Gastroesophageal sphincter (tissue), 4 donors: Measurements from ENCODE around the gene ERAS. TPM values are rescaled to one million over a fixed set of nuclear protein-coding genes. Genes with fewer than 3 reads are reported as not detected.

Source experiments
- ATAC-seq: fragments of 150-250 bp; one replicate; pipeline ENCODE4 v1.9.1; 2016; ENCODE audit warnings: mild to moderate bottlenecking, moderate library complexity
- H3K27ac ChIP-seq, 4 donors: fragments of 200-600 bp; sonication (generic) in 3 of 4; 1 replicate in 3 of 4; 2 replicates in 1 of 4; pipeline ENCODE4 v1.5.1; 2016 to 2019
- H3K27me3 ChIP-seq: fragments of 200-600 bp; sonication (generic); one replicate; pipeline ENCODE4 v1.5.1; 2019
- H3K36me3 ChIP-seq, 2 donors: fragments of 200-600 bp; sonication (generic); one replicate each; pipeline ENCODE4 v1.5.1; 2019; ENCODE audit warnings: control low read depth in 1 of 2
- H3K4me1 ChIP-seq, 3 donors: fragments of 200-600 bp; sonication (generic); 1 replicate in 2 of 3; 2 replicates in 1 of 3; pipeline ENCODE4 v1.5.1; 2016 to 2019; ENCODE audit warnings: control low read depth in 2 of 3
- H3K4me3 ChIP-seq, 2 donors: fragments of 200-600 bp; sonication (generic); one replicate each; pipeline ENCODE4 v1.5.1; 2019; ENCODE audit warnings: mild to moderate bottlenecking in 1 of 2, moderate library complexity in 1 of 2
- H3K9me3 ChIP-seq, 3 donors: fragments of 200-600 bp; sonication (generic); one replicate each; pipeline ENCODE4 v1.5.1; 2017 to 2019; ENCODE audit warnings: control low read depth in 2 of 3
- CTCF ChIP-seq, 4 experiments: fragments of 200-600 bp in 2 of 4; fragments of 450-650 bp in 2 of 4; sonication (generic) in 1 of 4; IDR thresholded peaks; one replicate each; pipeline ENCODE4 v1.5.1; 2017 to 2019; ENCODE audit warnings: antibody characterized with exemption in 4 of 4, mild to moderate bottlenecking in 2 of 4, moderate library complexity in 2 of 4
- EP300 ChIP-seq: sonication (generic); formaldehyde crosslinking; IDR thresholded peaks from one replicate; pipeline ENCODE4 v1.6.1; 2017; ENCODE audit warnings: antibody characterized with exemption, mild to moderate bottlenecking
- POLR2A ChIP-seq, 2 donors: fragments of 450-650 bp; IDR thresholded peaks; one replicate each; pipeline ENCODE4 v1.6.1; 2017; ENCODE audit warnings: antibody characterized with exemption in 2 of 2, mild to moderate bottlenecking in 2 of 2, moderate library complexity in 1 of 2
- POLR2AphosphoS5 ChIP-seq: sonication (generic); formaldehyde crosslinking; IDR thresholded peaks from one replicate; pipeline ENCODE4 v1.6.1; 2017; ENCODE audit warnings: antibody characterized with exemption
- whole genome bisulfite sequencing, 2 donors: methylation state at CpG; one replicate each; pipeline ENCODE4 v1.1.5; 2018; ENCODE audit warnings: low coverage in 1 of 2; 5-methylcytosine and 5-hydroxymethylcytosine counted together
- total RNA-seq, 4 donors: library from RNA; depleted of rRNA; stranded (reverse); fragments of >200 nt; gene quantifications; one replicate each; pipeline ENCODE4 v1.1.0, GENCODE V29; 2016

ERAS gene
- total RNA-seq, 4 donors from 2014 or later: not detected

DNA sequence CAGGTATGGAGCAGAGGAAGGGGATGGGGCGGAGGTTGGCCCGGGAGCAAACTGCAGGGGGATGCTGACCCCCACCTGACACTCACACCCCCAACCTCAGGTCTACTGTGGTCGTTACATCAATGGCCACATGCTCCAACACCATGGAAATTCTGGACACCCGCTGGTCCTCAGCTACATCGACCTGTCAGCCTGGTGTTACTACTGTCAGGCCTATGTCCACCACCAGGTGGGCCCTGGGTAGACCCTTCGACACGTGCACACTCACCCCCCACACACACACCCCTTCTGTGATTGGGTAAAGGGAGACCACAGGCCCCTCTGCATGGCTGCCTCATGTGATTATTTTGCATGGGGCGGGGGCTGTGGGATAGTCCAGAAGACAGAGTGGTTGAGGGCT lies 2.2 kb upstream of the ERAS start:
- no peak for TF ChIP-seq POLR2AphosphoS5
- H3K27me3 ChIP-seq: no peaks in the 10 kb centered on the region
- H3K4me1 ChIP-seq: no peaks in the 10 kb centered on the region
- ATAC-seq: no peak
- no peak overlapping the region for H3K27ac ChIP-seq
- no peak overlapping the region for H3K4me3 ChIP-seq
- peaks cover 0 to 79% of the 10 kb centered on the region in 2 donors for H3K36me3 ChIP-seq
- no peaks in the 10 kb centered on the region for H3K9me3 ChIP-seq
- 67% methylated on average over 4 of the region's 8 CpGs; no CpG with 5 or more reads in 1 of the 2 donors for WGBS, 2 donors

DNA sequence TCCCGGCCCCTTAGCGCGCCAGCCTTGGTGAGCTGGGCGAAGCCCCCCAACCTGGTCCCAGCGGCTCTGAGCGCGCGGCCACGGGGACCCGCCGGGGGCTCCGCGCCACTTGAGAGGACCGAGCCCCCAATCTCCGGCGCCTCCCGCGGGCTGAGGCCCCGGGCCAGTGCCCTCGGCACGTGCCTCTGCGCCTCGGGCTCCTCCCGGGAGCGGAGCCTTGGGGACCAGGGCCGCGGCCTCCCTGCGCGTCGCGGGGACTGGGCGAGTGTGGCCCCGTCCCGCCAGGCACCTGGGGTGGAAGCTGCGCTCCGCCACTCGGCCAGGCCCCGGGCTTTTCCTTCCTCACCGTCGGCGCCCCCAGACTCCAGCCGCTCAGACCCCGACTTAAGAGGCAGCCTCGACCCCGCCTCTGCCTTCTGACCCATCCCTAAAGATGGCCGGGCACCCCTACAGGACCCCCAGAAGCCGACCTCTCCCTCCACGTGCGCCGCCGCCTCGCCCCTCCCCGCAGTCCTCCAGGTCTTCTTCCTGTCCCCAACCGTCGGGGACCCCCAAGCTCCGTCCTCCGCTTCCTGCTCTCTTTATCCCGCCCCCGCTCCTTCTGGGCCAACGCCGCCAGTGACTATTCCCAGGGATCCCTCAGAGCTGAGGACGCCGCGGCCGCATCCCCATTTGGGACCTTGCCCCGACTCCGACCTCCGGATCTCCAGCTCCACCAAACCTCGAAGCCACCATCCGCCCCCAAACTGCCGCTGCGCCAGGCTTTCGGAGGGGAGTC lies 752 bp downstream of the ERAS start:
- no peak for TF ChIP-seq CTCF (IDR thresholded peaks at IDR 0.05)
- no peak for TF ChIP-seq EP300
- no peak for TF ChIP-seq POLR2AphosphoS5
- TF ChIP-seq POLR2A (IDR thresholded peaks at IDR 0.05): no peak
- H3K4me1 ChIP-seq: peaks cover 0 to 4% (median 0%) of the 10 kb centered on the region in 3 donors
- H3K4me3 ChIP-seq: no peak overlapping the region
- peaks cover 14% of the 10 kb centered on the region for H3K27me3 ChIP-seq
- no peak for ATAC-seq
- no peaks in the 10 kb centered on the region for H3K9me3 ChIP-seq
- no peak overlapping the region for H3K27ac ChIP-seq
- 44 to 71% methylated on average over 5 to 7 of the region's 73 CpGs for WGBS, 2 donors
- peaks cover 0 to 50% of the 10 kb centered on the region in 2 donors for H3K36me3 ChIP-seq

- Histone ChIP-seq H3K9me3 (no peaks in the 10 kb centered on the region), H3K27me3 (peaks cover 18% of the 10 kb centered on the region), H3K36me3 (peaks cover 0 to 45% of the 10 kb centered on the region in 2 donors), H3K4me3 (no peak overlapping the region), H3K4me1 (peaks cover 0 to 6% (median 0%) of the 10 kb centered on the region in 3 donors), H3K27ac (no peak overlapping the region)
- ATAC-seq: no peak
- TF ChIP-seq POLR2A (IDR thresholded peaks at IDR 0.05) (no peak), CTCF (IDR thresholded peaks at IDR 0.05) (no peak), EP300 (no peak), POLR2AphosphoS5 (no peak)
- 50 to 84% methylated on average over 1 to 3 of the region's 4 CpGs for WGBS, 2 donors
Measured at GRCh38 chrX:48827654-48827968, 1.3 kb downstream of the ERAS start.

GRCh38 chrX:48829016-48829735 lies 2.9 kb downstream of the ERAS start:
- Histone ChIP-seq H3K27me3 (peaks cover 33% of the 10 kb centered on the region), H3K36me3 (peaks cover 0 to 29% of the 10 kb centered on the region in 2 donors), H3K4me1 (peaks cover 0 to 6% (median 0%) of the 10 kb centered on the region in 3 donors), H3K27ac (no peak overlapping the region), H3K4me3 (no peak overlapping the region), H3K9me3 (no peaks in the 10 kb centered on the region)
- no peak for ATAC-seq
- 88% methylated on average over 5 of the region's 24 CpGs; no CpG with 5 or more reads in 1 of the 2 donors for WGBS, 2 donors
- no peak for TF ChIP-seq POLR2A (IDR thresholded peaks at IDR 0.05)
- no peak for TF ChIP-seq CTCF (IDR thresholded peaks at IDR 0.05)
- TF ChIP-seq POLR2AphosphoS5: no peak
- TF ChIP-seq EP300: no peak

- Histone ChIP-seq H3K4me1 (peaks cover 0 to 14% (median 4%) of the 10 kb centered on the region in 3 donors), H3K9me3 (no peaks in the 10 kb centered on the region), H3K36me3 (peaks cover 0 to 8% of the 10 kb centered on the region in 2 donors), H3K27ac (no peak overlapping the region), H3K27me3 (peaks cover 47% of the 10 kb centered on the region), H3K4me3 (no peak overlapping the region)
- ATAC-seq: no peak
- WGBS, 2 donors: 45% methylated on average over 2 of the region's 58 CpGs; no CpG with 5 or more reads in 1 of the 2 donors
- TF ChIP-seq EP300: no peak
- no peak for TF ChIP-seq POLR2A (IDR thresholded peaks at IDR 0.05)
- TF ChIP-seq CTCF (IDR thresholded peaks at IDR 0.05): no peak
- no peak for TF ChIP-seq POLR2AphosphoS5
Measured at GRCh38 chrX:48831136-48831908, 5.0 kb downstream of the ERAS start.
